ENCODE data around the gene HNRNPA1. TPM values are rescaled to one million over a fixed set of nuclear protein-coding genes. Genes with fewer than 3 reads are reported as not detected.

The HNRNPA1 gene
- total and polyA plus RNA-seq, 9 of the 15 experiments (the other 6 are each of a cell fraction or from before 2014, with no cell fraction given) = 1,166 to 2,703 (median 1,815) TPM

DNA sequence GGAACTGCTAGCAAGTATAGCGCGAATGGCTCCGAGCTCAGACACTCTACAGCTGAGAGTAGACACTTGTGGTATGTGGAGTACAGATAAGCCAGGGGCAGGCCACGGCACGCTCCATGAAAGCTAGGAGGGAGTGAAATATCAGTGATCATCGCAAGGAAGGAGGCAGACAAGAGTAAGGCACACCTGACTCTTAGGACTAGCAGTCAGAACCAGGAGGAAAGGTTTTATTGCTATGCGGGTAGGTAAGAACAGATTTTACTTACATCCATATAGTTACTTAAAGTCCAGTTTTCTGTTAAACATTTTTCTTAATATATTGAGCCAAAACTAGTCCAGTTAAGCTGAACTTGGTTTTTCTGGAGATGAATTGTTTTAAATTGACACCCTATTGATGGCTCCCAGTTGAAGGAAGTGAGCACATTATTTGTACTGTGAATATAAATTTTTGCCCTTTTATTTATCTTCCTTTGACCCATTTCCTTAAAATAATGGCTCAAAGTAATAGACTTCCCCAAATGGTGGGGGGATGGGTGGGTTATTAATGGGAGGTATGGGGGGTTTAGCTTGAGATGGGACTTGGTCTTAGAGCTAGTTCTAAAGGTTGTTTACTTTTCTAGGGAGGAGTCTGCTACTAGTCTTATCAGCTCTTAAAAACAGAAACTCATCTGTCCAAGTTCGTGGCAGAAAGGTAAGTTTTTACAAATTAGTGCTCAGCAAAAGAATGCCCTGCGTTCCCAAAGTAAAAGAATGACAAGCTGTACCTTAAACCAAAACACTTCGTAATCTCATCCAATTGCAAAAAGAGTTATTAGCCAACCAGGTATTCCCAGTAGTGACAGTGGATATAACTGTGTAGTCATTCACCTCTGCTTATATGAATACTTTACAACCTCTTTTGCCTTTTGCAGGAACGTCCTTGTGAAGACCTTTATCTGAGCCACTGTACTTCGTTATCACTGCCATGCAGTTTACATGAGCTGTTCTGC, 5.8 kb downstream of the HNRNPA1 start (continued):
- TF ChIP-seq, protein P1, sequence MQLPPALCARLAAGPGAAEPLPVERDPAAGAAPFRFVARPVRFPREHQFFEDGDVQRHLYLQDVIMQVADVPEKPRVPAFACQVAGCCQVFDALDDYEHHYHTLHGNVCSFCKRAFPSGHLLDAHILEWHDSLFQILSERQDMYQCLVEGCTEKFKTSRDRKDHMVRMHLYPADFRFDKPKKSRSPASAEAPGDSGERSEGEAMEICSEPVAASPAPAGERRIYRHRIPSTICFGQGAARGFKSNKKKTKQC (CRISPR knock-in tag; IDR thresholded peaks at IDR 0.05) = peak; percentile 54; the same call in 1 of the 2 replicates
- no peak for TF ChIP-seq ATF1 (CRISPR knock-in tag; IDR thresholded peaks at IDR 0.05)
- TF ChIP-seq ATF1 (tag; IDR thresholded peaks at IDR 0.05) = no peak
- TF ChIP-seq CHCHD3 (CRISPR knock-in tag; IDR thresholded peaks at IDR 0.05) = peak; percentile 84
- peak; percentile 64; the same call in 1 of the 2 replicates for TF ChIP-seq STAT5A (IDR thresholded peaks at IDR 0.05; ENCODE audit: borderline replicate concordance, low read length)
- no peak for TF ChIP-seq JUNB (CRISPR knock-in tag; conservative IDR thresholded peaks at IDR 0.05)
- TF ChIP-seq ILF3 (IDR thresholded peaks at IDR 0.05; ENCODE audit: borderline replicate concordance) = peak; percentile 39; the same call in 1 of the 2 replicates
- 0 out of 2 replicates have a peak, but pooled peaks have one; percentile 34 for TF ChIP-seq XRCC5 (IDR thresholded peaks at IDR 0.05; ENCODE audit: low read depth, low read length)
- TF ChIP-seq YBX1 (IDR thresholded peaks at IDR 0.05) = no peak
- no peak for TF ChIP-seq NR2C1 (IDR thresholded peaks at IDR 0.05)
- TF ChIP-seq NR2C1 (tag; IDR thresholded peaks at IDR 0.05) = no peak
- no peak for TF ChIP-seq RBM25 (IDR thresholded peaks at IDR 0.05; ENCODE audit: low read depth, low read length, severe bottlenecking)
- peak; percentile 93 for TF ChIP-seq SIRT6 (IDR thresholded peaks at IDR 0.05; ENCODE audit: low read depth, low read length)
- TF ChIP-seq, protein P2, sequence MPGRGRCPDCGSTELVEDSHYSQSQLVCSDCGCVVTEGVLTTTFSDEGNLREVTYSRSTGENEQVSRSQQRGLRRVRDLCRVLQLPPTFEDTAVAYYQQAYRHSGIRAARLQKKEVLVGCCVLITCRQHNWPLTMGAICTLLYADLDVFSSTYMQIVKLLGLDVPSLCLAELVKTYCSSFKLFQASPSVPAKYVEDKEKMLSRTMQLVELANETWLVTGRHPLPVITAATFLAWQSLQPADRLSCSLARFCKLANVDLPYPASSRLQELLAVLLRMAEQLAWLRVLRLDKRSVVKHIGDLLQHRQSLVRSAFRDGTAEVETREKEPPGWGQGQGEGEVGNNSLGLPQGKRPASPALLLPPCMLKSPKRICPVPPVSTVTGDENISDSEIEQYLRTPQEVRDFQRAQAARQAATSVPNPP (IDR thresholded peaks at IDR 0.05; ENCODE audit: borderline replicate concordance, insufficient read depth, insufficient read length) = no peak
- TF ChIP-seq BHLHE40 (IDR thresholded peaks at IDR 0.05; ENCODE audit: low read length) = peak; percentile 95
- TF ChIP-seq ZNF551 (CRISPR knock-in tag; IDR thresholded peaks at IDR 0.05) = no peak
- TF ChIP-seq ZNF121 (CRISPR knock-in tag; conservative IDR thresholded peaks at IDR 0.05) = no peak
- TF ChIP-seq MXI1 (IDR thresholded peaks at IDR 0.05; ENCODE audit: low read depth, low read length) = no peak
- no peak for TF ChIP-seq KAT8 (IDR thresholded peaks at IDR 0.05; ENCODE audit: low read depth)
- TF ChIP-seq TAF1 (IDR thresholded peaks at IDR 0.05; ENCODE audit: control insufficient read depth, extremely low read depth, insufficient read depth, low read length, severe bottlenecking) = peak; percentile 60
- TF ChIP-seq MED1 (CRISPR knock-in tag; IDR thresholded peaks at IDR 0.05; ENCODE audit: borderline replicate concordance) = no peak
- TF ChIP-seq, protein P3, sequence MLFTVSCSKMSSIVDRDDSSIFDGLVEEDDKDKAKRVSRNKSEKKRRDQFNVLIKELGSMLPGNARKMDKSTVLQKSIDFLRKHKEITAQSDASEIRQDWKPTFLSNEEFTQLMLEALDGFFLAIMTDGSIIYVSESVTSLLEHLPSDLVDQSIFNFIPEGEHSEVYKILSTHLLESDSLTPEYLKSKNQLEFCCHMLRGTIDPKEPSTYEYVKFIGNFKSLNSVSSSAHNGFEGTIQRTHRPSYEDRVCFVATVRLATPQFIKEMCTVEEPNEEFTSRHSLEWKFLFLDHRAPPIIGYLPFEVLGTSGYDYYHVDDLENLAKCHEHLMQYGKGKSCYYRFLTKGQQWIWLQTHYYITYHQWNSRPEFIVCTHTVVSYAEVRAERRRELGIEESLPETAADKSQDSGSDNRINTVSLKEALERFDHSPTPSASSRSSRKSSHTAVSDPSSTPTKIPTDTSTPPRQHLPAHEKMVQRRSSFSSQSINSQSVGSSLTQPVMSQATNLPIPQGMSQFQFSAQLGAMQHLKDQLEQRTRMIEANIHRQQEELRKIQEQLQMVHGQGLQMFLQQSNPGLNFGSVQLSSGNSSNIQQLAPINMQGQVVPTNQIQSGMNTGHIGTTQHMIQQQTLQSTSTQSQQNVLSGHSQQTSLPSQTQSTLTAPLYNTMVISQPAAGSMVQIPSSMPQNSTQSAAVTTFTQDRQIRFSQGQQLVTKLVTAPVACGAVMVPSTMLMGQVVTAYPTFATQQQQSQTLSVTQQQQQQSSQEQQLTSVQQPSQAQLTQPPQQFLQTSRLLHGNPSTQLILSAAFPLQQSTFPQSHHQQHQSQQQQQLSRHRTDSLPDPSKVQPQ (CRISPR knock-in tag; IDR thresholded peaks at IDR 0.05; ENCODE audit: borderline replicate concordance) = no peak
- no peak for TF ChIP-seq HDAC3 (IDR thresholded peaks at IDR 0.05; ENCODE audit: borderline replicate concordance, partially characterized antibody)

Measured in K562 (cell line).